K562 (cell line): ENCODE results near the gene ARHGAP12.

Experiments used
- CTCF ChIP-seq, 3 experiments: IDR thresholded peaks in 2 of 3; conservative IDR thresholded peaks in 1 of 3; 2 replicates each; pipeline ENCODE4 v1.5.1; 2011 to 2012; ENCODE audit warnings: low read length in 3 of 3, mild to moderate bottlenecking in 3 of 3, control low read depth in 2 of 3, improper control_type of control experiment in 1 of 3, inconsistent platforms in 1 of 3, low read depth in 1 of 3, mixed read lengths in 1 of 3, moderate library complexity in 1 of 3; ENCODE audit not compliant: insufficient read depth in 2 of 3
- KDM5B ChIP-seq: fragments of 200-600 bp; sonication (generic); IDR thresholded peaks from 2 replicates; pipeline ENCODE4 v1.6.1; 2012; ENCODE audit warnings: low read depth, mild to moderate bottlenecking, moderate library complexity, low read length, control low read depth, inconsistent platforms; ENCODE audit not compliant: insufficient replicate concordance
- MAX ChIP-seq: sonication (generic); formaldehyde crosslinking; IDR thresholded peaks from 2 replicates; pipeline ENCODE4 v1.9.0; 2022; ENCODE audit warnings: mild to moderate bottlenecking, missing genetic modification reagents
- ZKSCAN1 ChIP-seq: fragments of 150-350 bp; IDR thresholded peaks from 2 replicates; pipeline ENCODE4 v1.6.1; 2016; ENCODE audit warnings: low read depth, low read length

GRCh38 chr10:31758495-31758894, 170.1 kb downstream of the ARHGAP12 start:
- TF ChIP-seq KDM5B, result no peak
- no peak for TF ChIP-seq MAX
- no peak for TF ChIP-seq CTCF (IDR thresholded peaks at IDR 0.05 in 2 of 3, conservative IDR thresholded peaks at IDR 0.05 in 1 of 3; ENCODE audit: insufficient read depth in 2 of 3, low read depth in 1 of 3, low read length in 3 of 3)
- no peak for TF ChIP-seq ZKSCAN1
